NCI-H748 (cell line): ENCODE data around the gene SEMA3F.

Experiments used
- DNase-seq: peaks from one replicate; lab custom pipeline; 2025; ENCODE audit not compliant: unreplicated experiment; lab: John Stamatoyannopoulos, UW

The SEMA3F gene

GRCh38 chr3:50154840-50155490 lies at the start of gene SEMA3F:
TSS of gene SEMA3F (plus strand) at chr3:50155324. CDS start at chr3:50159623, 4,299 bp downstream.
- DNase-seq, result peak; percentile 74

- DNase-seq, result no peak
Measured at GRCh38 chr3:50111757-50112156, 43.4 kb upstream of the SEMA3F start.

- DNase-seq, result peak; percentile 17
Measured at GRCh38 chr3:50112462-50112861, 42.7 kb upstream of the SEMA3F start.

- DNase-seq, result no peak
Measured at GRCh38 chr3:50117120-50117519, 38.0 kb upstream of the SEMA3F start.

DNA sequence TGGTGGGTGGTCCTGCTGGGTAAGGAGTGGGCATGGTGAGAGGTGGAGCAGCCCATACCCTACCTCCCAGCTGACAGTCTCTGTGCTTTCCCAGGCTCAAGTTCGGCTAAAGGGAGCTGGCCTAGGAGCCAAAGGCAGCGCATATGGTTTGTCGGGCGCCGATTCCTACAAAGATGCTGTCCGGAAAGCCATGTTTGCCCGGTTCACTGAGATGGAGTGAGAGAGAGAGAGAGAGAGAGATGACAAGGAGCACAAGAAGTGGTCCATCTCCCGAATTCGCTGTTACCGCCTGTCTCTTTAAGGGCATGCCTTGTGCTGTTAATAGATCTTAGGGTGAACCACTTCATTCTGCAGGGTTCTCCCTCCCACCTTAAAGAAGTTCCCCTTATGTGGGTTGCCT lies 36.9 kb upstream of the SEMA3F start:
- DNase-seq, result no peak

DNA sequence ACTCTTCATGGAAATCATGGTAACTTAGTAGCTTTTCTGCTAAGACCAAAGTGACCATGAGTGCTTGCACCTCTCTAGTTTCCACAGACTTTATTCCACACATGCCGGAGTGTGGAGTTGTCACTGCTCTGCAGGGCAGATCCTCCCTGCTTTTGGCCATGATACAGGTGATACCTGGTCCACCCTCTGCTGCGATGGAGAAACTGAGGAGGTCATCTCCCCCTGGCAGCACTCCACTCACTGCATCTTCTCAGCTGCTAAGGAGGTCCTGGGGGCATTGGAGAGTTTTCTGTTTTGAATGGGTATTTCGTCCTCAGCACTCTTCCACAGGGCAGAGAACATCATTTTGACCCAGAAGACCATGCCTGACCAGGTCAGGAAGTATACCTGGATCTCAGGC lies 35.3 kb upstream of the SEMA3F start:
- DNase-seq, result no peak

- DNase-seq, result no peak
Measured at GRCh38 chr3:50120364-50121071, 34.6 kb upstream of the SEMA3F start.

- DNase-seq, result peak; percentile 62
Measured at GRCh38 chr3:50121072-50122032, 33.8 kb upstream of the SEMA3F start.

GRCh38 chr3:50122071-50122470 lies 33.1 kb upstream of the SEMA3F start:
- no peak for DNase-seq

GRCh38 chr3:50122661-50123391 lies 32.3 kb upstream of the SEMA3F start:
- DNase-seq, result no peak

- DNase-seq, result no peak
Measured at GRCh38 chr3:50123394-50124051, 31.6 kb upstream of the SEMA3F start.

DNA sequence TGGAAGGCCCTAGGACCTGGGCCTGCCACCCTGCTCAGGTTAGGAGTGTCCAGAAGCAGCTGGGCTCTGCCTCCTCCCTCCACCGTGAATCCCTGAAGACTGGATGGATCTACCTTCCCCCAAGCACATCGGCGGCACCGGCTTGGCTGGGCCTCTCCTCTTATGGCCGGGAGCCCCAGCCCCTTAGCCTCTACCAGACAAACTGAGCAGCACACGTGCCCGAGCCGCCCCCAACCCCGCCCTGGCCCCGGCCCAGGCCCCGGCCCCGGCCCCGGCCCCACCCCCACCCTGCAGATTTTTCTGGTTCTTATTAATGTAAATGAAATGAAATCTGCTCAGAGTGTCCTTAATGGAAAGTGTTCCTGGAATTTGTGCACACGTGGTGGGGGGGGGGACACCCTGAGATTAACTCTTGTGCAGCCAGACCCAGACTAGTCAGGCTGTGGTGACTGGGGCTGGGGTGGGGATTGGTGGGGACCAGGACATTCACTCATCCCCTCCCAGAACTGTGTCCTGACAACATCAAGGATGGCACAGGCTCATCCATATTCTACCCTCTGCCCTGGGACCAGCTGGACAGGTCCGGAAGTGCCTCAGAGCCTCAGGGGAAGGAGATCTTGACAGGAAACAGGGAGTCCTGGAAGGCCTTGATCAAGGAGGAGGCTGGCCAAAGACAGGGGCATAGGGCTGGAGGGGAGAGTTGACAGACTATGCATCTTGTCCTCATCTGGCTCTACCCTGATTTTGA lies 30.9 kb upstream of the SEMA3F start:
- no peak for DNase-seq

- DNase-seq, result no peak
Measured at GRCh38 chr3:50124800-50125178, 30.3 kb upstream of the SEMA3F start.

DNA sequence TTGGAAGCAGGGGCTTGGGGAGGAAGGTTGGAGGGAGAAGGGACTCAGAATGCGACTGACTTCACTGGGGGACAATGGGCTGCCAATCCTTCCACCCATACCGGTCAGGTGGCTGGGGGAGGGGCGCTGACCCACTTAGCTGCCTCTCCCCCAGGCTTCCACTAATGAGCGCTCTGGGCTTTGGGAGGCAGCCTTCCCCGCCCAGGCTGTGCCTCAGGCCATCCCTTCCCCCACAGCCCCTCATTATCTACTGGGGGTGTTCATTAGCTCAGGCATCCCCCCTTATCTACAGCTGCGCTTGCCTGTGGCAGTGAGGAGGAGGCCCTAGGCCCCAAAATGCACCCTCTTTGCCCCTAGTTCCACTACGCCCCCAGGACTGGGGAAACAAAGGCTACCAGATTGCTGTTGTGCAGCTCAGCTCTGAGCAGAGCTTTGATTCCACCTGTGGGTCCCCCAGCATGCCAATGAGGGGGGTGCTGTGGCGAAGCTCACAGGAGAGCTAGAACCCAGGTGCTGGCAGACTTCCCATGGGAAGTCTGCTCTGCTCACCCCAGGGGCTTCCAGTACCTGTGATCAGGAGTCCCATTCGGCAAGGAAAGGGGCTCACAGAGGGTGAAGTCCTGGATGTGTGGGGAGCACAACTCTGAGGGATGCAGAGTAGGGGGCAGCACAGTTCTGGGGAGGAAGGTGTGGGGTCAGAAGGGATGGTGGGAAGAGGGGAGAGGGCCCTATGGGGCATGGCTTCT lies 29.4 kb upstream of the SEMA3F start:
- DNase-seq, result no peak

GRCh38 chr3:50126287-50127211 lies 28.6 kb upstream of the SEMA3F start:
- no peak for DNase-seq

GRCh38 chr3:50127251-50127691 lies 27.9 kb upstream of the SEMA3F start:
- no peak for DNase-seq

- DNase-seq, result no peak
Measured at GRCh38 chr3:50128001-50128400, 27.1 kb upstream of the SEMA3F start.

DNA sequence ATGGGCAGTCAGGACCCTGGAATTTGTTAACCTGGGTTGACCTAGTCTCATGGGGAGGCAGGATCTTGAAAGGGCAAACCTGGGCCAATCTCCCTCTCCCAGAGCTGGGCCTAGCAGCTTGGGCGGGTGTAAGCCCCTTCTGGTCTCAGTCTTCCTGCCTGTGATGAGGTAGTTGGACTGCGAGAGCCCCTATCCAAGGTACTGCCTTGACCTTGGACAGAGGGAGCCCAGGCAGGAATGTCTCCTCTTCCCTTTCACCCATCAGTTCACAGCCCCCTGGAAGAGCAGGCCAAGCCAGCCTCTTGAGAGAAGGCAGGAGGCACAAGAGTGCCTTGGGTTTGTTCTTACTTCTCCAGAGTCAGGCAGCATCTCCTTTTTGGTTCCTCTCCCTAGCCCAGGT lies 24.7 kb upstream of the SEMA3F start:
- DNase-seq, result no peak
